NCI-H526 (cell line): ENCODE measurements around the gene NELFB.

ENCODE experiments used
- DNase-seq, 2 experiments: peaks; one replicate each; lab custom pipeline; 2025; lab: John Stamatoyannopoulos, UW

The NELFB gene

GRCh38 chr9:137314561-137315560, 59.7 kb downstream of the NELFB start:
- no peak for DNase-seq

GRCh38 chr9:137315581-137316011, 60.5 kb downstream of the NELFB start:
- DNase-seq, result no peak

GRCh38 chr9:137316012-137316981, 61.2 kb downstream of the NELFB start:
- peak in 1 of 2 experiments; percentile 66 for DNase-seq

- DNase-seq, result no peak
Measured at GRCh38 chr9:137317021-137317717, 62.0 kb downstream of the NELFB start.

GRCh38 chr9:137317718-137318511, 62.8 kb downstream of the NELFB start:
- DNase-seq, result no peak

GRCh38 chr9:137318602-137319001, 63.5 kb downstream of the NELFB start:
- no peak for DNase-seq

- DNase-seq, result no peak
Measured at GRCh38 chr9:137319011-137319738, 64.0 kb downstream of the NELFB start.

GRCh38 chr9:137319739-137320551, 64.8 kb downstream of the NELFB start:
- no peak for DNase-seq

GRCh38 chr9:137320555-137321384, 65.6 kb downstream of the NELFB start:
- no peak for DNase-seq

- no peak for DNase-seq
Measured at GRCh38 chr9:137321726-137322361, 66.7 kb downstream of the NELFB start.
